Activated CD8-positive, alpha-beta memory T cell treated with anti-CD3 and anti-CD28 coated beads for 4 hours (primary cell): ENCODE data around the gene LKAAEAR1.

Experiments used
- DNase-seq, 2 donors: peaks; one replicate each; pipeline ENCODE4 v3.0.0-alpha.2; 2020; ENCODE audit warnings: low read depth in 2 of 2

LKAAEAR1 gene

DNA sequence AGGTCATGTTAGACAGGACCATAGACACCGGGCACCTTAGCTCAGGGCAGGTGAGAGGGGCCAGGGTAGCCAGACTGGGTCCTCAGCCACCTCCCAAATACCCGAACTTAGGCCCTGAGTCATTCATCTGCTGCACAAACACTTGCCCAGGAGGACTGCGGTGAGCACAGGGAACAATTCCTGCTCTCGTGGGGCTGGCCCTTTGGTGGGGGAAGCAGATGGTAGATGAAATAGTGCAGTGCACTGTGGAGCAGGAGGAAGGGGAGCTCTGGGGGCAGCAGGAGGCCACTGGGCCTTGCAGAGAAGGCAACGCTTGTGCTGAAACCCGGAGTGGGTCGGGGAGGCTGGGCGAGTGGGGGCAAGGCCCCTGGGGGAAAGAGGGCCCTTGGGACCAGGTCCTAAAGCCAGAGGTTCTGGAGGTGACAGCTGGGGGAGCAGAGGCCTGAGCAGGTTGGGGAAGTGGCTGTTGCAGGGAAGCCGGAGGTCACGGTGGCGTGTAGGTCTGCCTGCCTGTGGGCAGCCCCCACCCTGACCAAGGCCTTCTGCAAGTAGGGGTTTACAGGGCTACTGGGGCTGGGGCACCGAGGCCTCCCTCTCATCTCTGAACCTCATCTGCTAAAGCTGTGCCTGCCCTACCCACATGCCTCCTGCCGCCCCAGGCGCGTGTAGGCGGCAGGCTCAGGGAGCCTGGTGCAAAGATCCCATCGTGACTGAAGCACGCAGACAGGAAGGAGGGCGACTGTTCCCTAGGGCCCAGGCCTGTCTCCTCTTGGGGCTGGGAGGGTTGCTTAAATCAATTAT lies 27.8 kb upstream of the LKAAEAR1 start:
- no peak for DNase-seq

DNA sequence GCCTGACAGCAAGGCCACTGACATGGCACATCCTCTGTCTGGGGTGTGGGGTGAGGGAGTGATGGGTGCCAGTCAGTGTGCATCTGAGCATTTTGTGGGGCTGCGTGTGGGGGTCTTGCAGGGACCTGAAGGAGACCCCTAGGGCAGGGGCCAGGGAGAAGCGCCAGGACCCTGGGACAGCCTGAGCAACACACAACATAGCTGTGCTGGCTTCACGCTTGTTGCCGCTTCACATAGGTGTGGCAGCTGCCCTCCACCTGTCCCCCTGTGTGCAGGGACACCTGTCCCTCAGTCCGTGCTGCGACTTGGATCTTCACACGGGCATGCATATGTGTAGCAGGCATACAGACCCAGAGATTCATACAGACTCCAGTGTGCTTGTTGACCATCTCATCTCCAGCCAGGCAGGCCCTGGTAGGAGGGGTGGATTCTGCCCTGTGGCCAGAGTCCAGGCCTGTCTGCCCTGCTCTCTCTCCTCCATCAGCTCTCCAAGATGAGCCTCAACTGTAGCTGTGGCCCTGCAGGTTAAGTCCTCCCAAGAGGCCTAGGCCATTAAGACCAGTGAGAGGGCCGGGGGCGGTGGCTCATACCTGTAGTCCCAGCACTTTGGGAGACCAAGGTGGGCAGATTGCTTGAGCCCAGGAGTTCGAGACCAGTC lies 26.3 kb upstream of the LKAAEAR1 start:
- DNase-seq: no peak

DNA sequence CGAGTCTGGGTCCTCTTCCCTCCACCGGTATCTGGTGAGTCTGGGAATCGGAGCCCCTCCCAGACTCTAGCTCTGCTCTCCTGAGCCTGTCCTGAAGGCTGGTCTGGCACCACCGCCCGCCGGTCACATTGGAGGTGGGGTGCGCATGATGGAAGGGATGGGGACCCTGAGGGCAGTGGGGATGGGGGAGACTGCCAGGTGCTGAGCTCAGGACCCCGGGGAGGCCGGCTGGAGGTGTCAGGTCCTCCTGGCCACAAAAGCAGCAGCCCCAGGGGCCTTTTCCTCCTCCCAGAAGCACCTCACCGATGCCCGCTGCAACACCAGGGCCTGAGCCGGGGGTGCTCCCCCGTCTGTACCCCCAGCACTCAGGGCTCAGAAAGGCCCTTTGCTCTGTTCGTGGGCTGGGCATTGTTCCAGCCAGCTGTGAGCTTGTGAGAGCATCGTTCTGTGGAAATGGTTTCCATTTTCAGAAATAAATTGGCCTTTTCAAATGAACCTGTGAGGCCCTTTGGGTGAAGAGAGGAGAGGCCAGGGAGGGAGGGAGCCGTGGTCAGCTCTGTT lies 25.7 kb upstream of the LKAAEAR1 start:
- DNase-seq: no peak

DNA sequence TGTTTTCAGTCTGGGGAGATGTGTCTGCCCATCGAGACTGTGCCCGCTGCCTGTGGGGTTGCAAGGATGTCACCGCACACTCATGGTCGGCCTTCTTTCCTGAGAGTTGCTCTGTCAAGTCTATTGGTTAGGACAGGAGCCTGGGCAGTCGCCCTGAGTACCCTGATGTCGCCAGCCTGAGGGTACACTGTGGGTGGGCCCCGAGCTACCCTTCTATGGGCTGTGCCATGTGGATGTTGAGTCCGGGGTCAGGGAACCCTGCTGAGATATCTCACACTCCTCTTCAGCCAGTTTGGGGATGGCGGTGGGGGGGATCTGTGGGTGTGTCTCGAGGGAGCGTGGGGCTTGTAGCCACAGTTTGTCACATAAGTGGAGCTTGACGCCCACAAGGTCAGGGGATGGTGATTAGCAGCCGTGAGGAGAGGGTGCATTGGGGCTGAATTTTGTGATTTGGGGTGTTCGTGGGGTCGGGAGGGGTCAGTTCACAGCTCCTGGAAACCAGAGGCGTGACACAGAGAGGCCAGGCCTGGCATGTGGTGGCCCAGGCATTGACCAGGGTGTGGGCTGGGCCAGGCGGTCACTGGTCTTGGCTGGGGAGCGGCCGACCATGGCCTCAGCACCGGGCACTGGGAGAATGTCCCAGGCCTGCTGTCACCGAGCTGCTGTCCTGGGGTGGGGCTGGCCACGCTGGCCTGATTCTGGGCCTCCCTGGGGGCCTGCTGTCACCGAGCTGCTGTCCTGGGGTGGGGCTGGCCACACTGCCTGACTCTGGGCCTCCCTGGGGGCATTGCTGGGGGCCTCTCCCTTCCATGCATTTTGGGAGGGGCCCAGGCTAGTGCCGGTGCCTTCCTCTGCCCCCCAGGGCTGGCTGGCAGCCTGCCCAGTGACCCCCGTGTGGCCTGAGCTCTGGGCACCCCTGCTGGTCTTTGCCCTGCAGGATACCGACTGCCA lies 24.8 kb upstream of the LKAAEAR1 start:
- DNase-seq: no peak

DNA sequence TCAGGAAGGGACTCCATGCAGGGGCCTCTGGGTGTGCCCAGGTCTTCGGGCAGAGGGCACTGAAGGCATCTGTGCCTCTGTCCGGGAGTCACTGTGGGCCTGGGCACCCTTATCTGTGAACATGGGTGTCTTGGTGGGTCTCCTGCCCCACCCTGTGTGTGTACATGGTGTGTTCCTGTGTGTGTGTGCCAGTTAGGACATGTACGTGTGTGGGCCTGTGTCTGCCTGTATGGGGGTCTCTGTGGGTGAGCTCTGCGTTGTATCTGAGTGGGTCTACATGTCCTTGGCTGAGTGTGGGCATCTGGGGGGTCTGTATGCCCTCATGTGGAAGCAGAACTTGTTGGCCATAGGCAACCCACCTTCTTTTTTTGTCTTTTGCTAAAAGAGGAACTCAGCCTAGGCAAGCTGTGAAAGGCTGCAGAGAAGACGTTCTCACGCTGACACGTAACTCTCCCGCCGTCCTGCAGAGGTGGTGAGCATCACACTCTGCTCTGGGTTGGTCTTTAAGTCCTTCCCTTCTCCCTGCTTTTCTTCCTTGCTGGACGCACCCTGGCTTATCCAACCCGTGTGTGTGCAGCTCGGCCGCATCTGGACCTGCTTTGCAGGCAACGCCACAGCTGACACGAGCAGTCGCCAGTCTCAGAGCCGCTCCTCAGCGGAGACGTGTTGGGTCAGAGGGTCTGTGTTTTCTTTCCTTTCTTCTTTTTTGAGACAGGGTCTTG lies 23.7 kb upstream of the LKAAEAR1 start:
- DNase-seq: no peak

DNA sequence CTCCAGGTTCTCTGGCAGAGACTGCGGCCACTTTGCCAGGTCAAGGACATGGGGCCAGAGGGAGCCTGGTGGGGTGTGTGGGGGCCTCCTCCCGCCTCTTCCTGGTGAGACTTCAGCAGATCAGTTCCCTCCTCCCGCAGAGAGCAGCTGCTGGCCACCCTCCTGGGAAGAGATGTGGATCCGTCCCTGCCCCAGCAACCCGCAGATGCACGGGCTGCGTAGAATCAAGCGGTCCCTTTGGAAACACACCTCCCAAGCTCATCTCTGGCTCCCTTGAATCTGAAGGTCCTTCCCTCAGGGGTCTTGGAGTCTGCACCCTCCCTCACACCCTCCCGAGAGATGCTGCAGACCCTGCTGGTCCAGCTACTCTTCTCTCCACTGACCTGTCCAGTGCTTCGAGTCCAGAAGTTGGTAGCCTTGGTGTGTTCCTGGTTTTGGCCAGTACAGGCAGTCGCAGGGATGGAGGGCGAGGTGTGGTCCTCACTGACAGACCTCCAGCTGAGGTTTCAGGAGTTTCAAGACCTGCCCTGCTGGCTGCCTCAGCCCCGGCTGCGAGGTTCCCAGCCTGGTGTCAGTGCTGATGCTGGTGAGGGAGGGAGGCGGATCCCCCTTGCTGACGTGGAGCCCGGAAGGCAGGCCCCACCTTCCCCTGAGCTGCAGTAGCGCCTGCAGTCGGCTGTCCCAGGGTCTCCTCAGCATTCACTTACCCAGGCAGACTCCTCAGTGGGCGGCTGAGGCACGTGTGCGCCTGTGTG lies 23.0 kb upstream of the LKAAEAR1 start, which contains the start of gene NPBWR2:
TSS of gene NPBWR2 (minus strand) at position 585 of the 755 bp plus-strand sequence. CDS start 734 bp downstream, outside the sequence.
- DNase-seq: no peak

DNA sequence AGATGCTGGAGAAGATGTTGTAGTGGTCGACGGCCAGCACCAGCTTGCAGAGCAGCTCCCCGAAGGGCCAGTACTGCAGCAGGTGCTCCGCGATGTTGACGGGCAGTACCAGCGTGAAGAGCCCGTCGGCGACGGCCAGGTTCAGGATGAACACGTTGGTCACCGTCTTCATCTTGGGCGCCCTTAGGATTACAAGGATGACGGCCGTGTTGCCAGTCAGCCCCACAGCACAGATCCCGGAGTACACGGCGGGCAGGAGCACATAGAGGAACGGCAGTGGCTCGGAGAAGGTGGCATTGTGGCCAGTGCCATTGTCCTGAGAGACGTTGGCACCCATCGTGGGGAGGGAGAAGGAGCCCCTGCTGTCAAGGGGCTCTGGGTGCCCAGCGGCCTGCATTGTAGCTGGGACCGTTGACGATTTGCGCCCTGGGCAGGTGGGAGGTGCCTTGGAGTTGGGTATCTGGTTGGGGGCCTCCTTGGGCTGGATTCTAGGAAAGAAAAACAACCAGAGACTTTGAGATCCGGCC lies 22.3 kb upstream of the LKAAEAR1 start:
- no peak for DNase-seq

DNA sequence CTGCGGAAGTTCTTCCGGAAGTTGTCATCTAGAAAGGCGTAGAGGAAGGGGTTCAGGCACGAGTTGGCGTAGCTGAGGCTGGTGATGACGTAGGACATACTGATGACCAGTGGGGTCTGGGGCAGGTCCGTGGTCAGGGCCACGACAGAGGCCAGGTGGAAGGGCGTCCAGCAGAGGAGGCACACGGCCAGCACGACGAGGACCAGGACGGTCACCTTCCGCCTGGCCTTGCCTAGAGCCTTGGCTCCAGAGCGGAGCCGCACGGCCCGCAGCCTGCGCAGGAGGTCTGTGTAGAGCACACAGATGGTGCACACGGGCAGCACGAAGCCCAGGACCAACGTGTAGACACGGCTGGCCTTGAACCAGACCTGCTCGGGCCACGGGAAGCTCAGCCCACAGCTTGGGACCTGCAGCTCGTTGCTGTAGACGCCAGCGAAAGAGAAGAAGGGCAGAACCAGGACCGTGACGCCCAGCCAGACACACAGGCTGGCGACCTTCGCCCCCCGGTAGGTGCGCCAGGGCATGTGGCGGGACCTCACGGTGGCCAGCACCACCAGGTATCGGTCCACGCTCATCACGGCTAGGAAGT lies 21.7 kb upstream of the LKAAEAR1 start:
- no peak for DNase-seq

DNA sequence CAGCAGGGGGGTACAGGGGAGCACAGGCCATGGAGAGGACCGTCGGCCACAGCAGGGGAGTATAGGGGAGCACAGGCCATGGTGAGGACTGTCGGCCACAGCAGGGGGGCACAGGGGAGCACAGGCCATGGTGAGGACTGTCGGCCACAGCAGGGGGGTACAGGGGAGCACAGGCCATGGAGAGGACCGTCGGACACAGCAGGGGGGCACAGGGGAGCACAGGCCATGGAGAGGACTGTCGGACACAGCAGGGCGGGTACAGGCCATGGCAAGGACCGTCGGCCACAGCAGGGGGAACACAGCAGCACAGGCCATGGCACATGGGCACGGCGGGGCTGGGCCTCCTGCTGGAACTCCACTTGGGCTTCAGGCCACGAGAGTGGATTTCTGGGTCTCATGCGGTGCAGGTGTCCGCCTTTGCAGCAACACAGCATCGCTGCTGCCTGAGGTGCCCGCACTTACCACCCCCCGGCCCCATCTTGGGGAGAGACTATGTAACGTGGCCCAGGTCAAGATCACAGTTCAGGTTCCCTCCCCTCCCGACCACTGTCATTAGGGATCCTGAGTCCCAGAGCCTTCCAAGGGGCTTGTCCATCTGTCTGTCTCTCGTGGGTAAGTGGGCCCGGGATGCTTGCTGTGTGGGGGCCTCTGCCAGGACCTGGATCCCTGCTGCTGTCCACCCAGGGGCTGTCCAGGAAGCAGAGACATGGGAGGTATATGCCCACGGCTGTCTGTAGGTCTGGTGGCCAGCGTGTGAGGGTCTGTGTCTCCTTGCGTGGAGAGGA lies 20.7 kb upstream of the LKAAEAR1 start:
- DNase-seq: no peak

DNA sequence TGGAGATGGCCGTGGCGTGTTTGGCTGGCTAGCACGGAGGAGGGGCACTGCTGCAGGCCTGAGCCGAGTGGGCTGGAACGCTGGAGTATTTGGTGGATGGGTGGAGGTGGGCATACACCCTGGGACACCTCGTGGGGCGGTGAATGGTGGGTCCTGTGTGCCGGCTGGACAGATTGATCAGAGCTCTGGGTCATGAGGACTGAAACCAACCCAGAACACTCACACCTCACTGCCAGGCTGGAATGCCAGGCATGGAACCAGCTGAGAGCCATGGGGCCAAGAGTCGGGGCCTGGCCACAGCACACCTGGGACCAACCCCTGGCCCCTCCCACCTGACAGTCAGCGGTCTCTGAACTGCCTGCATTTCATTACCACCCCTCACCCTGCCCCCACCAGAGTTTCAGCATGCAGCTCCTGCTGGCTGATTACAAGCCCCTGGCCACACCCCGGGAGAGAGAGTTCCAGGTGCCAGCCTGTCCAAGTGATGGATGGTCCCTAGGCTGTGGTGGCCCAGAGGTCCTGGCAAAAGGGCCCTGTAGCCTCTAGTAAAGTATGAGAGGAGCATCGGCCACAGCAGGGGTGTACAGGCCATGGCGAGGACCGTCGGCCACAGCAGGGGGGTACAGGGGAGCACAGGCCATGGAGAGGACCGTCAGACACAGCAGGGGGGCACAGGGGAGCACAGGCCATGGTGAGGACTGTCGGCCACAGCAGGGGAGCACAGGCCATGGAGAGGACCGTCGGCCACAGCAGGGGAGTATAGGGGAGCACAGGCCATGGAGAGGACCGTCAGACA lies 19.9 kb upstream of the LKAAEAR1 start:
- no peak for DNase-seq

DNA sequence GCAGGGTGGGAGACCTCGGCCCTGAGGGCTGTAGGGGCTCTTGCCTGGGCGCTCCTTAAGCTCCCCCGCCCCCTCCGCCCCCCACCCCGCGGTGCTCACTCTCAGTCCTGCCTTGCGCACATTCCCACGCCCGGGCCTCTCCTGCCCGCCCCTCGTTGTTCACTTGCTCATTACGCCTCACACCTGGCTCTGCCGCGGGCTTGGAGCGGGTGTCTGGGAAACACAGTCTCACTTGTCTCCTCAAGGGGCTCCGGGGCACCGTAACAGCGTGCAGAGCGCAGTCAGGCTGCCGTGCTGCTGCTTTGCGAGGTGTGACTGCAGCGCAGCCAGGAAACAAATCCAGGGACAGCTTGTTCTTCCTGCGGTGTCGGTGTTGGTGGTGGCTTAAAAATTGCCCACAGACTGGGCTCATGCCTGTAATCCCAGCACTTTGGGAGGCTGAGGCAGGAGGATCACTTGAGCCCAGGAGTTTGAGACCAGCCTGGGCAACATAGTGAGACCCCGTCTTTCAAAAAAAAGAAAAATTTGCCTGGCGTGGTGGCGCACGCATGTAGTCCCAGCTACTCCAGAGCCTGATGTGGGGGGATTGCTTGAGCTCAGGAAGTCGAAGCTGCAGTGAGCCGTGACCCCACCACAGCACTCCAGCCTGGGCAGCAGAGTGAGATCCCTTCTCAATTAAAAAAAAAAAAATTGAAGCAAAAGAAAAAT lies 18.6 kb upstream of the LKAAEAR1 start:
- no peak for DNase-seq

DNA sequence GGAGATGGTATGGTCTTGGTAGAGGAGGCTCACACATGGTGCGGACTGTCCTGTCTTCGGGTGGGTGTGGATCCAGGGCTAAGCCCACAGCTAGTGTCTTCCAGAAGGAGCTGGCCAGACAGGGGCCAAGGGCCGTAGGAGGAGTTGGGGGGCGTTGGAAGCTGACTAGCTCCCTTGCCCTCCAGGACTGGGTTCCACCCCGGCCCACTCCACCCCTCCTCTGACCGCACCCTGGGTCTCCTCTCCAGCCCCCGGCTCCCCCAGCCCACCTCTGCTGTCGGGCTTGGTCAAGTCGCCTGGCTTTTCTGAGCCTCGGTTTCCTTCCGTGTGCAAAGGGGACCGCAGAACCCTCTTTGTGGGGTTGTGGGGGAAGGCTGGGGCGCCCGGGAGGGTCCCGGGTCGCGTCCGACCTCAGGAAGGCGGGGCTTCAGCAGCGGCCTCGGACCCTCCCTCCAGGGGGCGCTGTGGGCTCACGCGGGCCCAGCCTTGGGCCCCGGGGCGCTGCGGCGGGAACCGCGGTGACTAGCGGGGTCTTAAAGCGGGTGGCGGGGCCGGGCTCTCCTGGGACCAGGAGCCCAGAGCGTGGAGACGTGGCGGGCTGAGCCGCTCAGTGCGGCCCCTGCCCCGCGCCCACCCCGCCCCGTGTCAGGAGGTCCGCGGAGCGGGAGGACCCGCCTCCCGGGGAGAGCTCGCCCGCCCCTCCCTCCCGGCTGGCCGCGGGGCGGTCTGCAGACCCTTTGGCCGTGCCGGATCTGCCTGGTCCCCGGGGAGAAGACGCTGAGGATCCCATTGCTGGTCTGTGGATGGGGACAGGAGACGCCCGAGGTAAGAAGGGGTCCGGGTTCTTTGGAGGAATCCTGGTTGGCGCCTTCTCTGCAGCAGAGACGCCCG lies 17.8 kb upstream of the LKAAEAR1 start:
- peak in 1 of 2 donors; percentile 44 for DNase-seq

DNA sequence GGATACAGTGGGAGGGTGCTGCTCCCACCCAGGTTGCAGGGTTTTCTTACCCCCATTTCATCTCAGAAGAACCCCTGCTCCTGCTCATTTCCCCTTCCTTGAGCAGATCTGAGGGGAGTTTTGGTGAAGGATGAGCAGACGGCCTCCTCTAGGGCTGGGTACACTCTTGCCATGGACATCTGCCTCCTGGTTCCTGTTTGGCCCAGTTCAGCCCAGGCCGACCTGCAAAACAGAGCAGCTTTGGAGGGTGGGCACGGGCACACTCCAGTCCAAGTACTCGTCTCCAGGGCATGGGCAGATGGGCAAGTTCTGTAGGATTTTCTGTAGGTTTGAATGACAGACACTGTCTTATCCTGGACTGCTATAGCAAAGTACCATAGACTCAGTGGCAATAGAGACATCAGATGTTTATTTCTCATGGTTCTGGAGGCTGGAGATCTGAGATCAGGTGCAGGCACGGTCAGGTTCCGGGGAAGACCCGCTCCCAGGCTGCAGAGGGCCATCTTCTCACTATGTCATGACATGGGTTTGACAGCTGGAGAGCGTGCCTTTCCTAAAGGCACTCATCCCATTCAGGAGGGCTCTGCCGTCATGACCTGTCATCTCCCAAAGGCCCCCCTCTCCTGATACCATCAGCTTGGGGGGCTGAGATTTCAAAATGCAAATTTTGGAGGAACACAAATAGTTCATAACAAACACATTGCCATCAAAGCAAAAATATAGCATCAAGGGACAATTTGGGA lies 16.9 kb upstream of the LKAAEAR1 start:
- DNase-seq: no peak

DNA sequence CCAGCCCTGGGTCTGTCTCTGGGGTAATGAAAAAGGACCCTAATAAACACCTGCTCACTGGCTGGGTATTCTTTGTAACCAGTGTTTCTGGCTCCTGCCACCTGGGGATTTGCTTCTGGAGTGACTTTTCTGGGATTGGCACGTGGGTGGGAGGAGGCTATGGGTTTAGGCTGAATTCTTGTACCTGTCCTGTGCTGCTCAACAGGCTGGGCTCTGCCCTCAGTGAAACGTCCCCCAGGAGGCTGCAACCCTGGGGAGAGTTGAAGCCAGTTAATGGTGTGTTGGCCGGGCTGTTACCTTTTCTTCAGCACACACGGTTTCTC lies 16.3 kb upstream of the LKAAEAR1 start:
- no peak for DNase-seq

DNA sequence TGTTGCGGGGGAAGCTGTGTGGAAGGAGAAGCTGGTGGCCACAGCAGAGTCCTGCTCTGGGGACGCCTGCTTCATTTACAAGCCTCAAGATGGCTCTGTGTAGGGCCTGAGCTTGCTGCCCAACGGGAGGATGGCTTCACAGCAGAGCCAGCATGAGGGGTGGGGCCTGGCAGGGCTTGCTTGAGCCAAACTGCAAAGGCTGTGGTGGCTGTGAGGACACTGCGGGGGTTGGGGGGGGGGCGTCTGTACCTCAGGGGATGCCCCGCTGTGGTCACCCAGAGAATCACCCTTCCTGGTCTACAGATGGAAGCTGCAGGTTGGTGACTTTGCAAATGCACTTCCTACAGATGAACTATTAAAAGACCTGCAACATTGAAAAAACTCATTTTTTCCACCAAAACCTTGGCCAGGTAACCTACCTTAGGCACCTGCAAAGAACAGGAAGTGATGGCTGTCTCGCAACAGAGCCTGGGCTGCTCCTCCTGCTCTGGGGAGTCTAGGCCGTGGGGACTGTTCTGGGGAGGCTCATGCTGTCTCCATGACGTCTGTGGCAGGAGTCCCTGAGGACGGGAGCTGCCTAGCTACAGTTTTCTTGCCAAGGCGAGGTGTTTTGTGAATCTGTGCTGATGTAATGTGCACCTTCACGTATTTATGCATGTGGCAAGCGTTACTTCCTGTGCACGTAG lies 15.8 kb upstream of the LKAAEAR1 start:
- DNase-seq: no peak
